Astrocyte of the cerebellum (primary cell): ENCODE data around the gene MUS81.
"Not testable (repeated sequence)": the region's sequence is repeated elsewhere in the genome, so short reads cannot be mapped to it uniquely, and the experiment has no call there.

ENCODE experiments used
- DNase-seq: peaks from one replicate; pipeline ENCODE4 v3.0.0-alpha.2; 2011; ENCODE audit warnings: low read depth
- H3K4me3 ChIP-seq: 2 replicates; pipeline ENCODE4 v1.5.1; 2011; ENCODE audit warnings: mild to moderate bottlenecking, low read depth, low read length, moderate library complexity
- in situ Hi-C: cut with HindIII; loops from 2 replicates; pipeline ENCODE4 v1.10.0; 2017; ENCODE audit warnings: low sequenced_read_pairs
- TF ChIP-seq, protein P1 (sequence below): IDR thresholded peaks from 2 replicates; pipeline ENCODE4 v1.5.1; 2012; ENCODE audit warnings: low read length, low read depth, moderate library complexity, mild to moderate bottlenecking; ENCODE audit errors: missing control alignments

MUS81 gene

DNA sequence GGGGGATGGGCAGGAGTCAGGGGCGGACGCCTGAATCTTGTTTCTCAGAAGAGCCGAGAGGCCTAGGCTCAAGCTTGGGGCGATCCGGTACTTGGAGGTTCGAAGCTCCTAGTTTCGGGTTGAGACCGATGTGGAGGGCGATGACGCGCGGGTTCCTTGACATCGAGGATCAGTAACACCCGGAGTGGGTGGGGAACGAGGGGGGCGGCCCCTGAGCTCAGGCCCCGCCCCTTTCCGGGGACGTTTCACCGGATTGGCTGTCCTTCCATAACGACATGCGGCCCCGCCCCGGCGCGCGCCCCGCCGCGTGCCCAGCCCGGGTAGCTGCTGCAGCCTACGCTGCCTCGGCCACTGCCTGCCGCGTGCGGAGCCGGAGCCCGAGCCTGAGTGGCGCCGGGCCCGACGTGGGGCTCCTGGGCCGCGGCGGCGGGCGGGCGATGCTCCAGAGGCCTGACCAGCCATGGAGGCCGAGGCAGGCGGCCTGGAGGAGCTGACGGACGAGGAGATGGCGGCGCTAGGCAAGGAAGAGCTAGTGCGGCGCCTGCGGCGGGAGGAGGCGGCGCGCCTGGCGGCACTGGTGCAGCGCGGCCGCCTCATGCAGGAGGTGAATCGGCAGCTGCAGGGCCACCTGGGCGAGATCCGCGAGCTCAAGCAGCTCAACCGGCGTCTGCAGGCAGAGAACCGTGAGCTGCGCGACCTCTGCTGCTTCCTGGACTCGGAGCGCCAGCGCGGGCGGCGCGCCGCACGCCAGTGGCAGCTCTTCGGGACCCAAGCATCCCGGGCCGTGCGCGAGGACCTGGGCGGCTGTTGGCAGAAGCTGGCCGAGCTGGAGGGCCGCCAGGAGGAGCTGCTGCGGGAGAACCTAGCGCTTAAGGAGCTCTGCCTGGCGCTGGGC lies 30.3 kb downstream of the MUS81 start, which contains the start of gene CCDC85B:
Gene CCDC85B (plus strand): TSS at position 350 of the 895 bp plus-strand sequence. CDS start 111 bp downstream, at position 461.
- in situ Hi-C loops, result no loop called here
- peak; percentile 81 for DNase-seq
- TF ChIP-seq, protein P1, sequence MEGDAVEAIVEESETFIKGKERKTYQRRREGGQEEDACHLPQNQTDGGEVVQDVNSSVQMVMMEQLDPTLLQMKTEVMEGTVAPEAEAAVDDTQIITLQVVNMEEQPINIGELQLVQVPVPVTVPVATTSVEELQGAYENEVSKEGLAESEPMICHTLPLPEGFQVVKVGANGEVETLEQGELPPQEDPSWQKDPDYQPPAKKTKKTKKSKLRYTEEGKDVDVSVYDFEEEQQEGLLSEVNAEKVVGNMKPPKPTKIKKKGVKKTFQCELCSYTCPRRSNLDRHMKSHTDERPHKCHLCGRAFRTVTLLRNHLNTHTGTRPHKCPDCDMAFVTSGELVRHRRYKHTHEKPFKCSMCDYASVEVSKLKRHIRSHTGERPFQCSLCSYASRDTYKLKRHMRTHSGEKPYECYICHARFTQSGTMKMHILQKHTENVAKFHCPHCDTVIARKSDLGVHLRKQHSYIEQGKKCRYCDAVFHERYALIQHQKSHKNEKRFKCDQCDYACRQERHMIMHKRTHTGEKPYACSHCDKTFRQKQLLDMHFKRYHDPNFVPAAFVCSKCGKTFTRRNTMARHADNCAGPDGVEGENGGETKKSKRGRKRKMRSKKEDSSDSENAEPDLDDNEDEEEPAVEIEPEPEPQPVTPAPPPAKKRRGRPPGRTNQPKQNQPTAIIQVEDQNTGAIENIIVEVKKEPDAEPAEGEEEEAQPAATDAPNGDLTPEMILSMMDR, result peak; percentile 4
- peak within 1 kb of the TSS; percentile 72 for H3K4me3 ChIP-seq

DNA sequence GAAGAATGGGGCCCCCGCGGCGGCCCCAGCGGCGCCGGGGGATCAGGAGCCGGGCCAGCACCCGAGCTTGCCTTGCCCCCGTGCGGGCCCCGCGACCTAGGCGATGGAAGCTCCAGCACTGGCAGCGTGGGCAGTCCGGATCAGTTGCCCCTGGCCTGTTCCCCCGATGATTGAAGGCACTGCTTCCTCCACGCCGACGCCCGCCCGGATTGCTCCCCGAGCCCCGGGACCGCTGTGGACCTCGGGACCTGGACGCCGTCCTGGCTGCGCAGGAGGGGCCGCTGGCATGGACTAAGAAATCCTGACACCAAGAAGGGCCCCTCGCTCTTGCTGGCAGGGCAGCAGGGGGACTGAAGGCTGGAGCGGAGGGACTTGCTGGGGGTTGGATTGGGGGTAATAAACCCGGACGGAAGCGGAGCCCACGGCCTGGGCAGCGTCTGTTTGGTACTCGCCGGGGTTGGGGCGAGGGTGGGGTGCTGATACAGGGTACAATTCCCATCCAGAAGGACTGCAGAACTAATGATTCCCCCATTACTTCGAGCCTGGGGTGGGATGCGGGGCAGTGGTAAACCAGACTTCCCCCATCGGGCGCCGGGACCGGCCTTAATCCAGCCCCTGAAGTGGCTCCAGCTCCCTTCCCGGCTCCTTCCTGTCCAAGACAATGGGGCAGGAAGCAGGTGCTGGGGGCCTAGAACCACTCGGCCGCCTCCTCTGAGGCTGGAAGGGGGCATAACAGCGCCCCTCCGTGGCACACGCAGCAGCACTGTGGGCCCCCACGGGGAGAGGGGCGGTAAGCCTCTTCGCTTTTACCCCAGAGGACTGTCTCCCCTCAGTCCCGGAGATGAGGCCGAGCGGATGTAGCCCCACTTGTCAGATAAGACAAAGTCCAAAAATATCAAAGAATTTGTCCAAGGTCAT lies 31.2 kb downstream of the MUS81 start:
- DNase-seq, result no peak
- in situ Hi-C loops, result no loop called here
- TF ChIP-seq, protein P1, result peak; percentile 34
- H3K4me3 ChIP-seq, result peak overlapping the region; percentile 72

DNA sequence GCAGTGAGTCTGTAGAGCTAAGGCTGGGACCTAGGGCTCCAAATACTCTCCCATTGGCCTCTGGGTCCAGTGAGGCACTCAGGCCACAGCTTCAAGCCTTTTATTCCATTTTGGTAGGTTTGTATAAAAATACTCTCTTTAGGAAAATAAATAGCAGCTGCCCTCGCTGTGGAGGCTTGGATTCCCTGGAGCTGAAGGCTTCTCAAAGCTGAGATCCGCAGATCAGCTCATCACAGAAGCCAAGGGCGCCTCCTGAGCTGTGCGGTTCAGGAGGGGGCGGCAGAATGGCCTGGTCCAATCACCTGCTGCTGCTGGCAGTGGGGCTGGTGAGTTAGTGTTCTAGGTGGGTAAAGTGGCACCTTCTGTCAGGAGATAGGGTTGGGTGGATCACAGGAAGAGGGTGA lies 31.9 kb downstream of the MUS81 start:
- H3K4me3 ChIP-seq, result peak overlapping the region; percentile 72
- DNase-seq, in situ Hi-C loops: not testable (repeated sequence)

DNA sequence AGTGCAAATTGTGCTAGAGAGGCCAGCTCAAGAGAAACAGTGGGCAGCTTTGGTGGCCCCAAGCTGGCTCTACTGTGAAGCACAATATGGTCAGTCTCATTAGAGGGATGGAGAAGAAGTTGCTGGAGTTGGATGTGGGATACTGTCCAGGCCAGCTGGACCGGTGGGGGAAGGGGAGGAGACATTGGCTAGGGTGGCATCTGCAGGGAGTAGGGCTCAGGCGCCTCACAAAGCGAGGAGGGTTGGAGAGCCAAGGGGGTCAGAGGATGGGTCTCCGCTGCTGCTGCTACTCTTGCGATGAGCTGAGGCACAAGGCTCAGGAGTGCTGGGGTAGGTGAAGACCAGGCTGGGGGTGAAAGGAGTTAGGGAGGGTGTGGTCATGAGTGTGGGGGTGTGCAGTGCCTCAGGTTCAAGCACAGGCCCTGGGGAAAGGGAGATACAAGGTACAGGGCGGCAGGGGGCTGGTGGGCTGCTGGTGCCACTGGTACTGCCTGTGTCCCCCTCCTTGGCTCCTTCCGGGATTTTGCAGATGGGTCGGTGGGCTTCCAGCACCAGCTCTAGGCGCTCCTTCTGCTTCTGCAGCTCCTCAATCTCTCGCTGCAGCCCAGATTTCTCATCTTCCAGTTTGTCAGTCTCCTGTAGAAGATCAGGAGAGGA lies 32.6 kb downstream of the MUS81 start:
- no peak overlapping the region for H3K4me3 ChIP-seq
- TF ChIP-seq, protein P1, result no peak
- in situ Hi-C loops, result no loop called here
- DNase-seq, result no peak

DNA sequence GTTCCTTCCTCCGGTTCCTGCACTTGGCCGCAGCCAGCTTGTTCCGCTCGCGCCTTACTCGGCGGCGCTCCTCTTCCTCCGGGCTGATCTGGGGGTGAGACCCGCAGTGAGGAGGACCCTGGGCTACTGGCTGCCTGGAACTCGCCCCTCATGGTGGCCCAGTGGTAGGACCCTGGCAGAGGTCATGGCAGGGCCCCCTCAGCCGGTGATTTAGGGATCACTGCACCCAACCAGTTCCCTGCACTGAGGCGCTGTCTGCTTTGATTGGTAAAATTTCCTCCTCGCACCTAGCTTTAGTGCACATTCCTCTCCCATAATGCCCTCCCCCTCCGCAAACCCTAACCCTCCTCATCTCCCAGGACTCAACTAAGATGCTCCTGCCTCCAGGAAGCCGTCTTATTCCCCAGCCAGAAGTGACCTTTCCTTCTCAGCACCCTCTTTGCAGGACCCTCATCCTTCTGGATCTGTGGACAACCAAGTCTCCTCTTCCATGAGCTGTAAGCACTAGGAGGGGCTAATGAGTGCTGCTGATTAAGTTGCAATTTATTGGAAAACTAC lies 33.9 kb downstream of the MUS81 start:
- H3K4me3 ChIP-seq, result no peak overlapping the region
- in situ Hi-C loops, result no loop called here
- TF ChIP-seq, protein P1, result no peak
- DNase-seq, result no peak

DNA sequence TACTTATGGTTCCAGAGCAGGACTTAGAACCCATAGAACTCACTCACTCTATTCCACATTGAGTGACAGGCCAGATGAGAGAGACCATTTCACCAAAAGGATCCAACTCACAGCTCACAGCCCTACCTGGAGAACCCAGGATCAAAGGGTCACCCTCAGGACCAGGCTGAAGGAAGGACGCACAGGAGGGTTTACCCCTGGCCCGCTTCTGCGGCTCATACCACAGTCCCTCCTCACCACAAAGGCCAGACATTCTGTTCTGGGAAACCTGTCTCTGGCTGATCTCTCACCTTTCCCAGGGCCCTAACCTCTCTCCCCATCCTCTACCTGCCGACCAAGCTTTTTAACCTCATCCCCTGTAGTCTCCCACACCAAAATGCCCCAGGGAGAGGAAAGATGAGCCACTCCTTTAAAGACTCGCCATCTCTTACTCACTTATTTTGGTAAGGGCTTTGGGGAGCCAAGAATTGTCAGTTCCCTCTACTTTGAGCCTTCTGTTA lies 35.3 kb downstream of the MUS81 start:
- in situ Hi-C loops, result no loop called here
- TF ChIP-seq, protein P1, result no peak
- no peak overlapping the region for H3K4me3 ChIP-seq
- no peak for DNase-seq
